PC-9 (cell line): ENCODE data around the gene PCGF3.

Source experiments
- CTCF ChIP-seq: fragments of 200-600 bp; sonication (generic); conservative IDR thresholded peaks from 2 replicates; pipeline ENCODE4 v1.6.1; 2017; ENCODE audit warnings: mixed run types, antibody characterized with exemption, mild to moderate bottlenecking, moderate library complexity
- EZH2 ChIP-seq: fragments of 200-600 bp; sonication (generic); IDR thresholded peaks from 2 replicates; pipeline ENCODE4 v1.8.0; 2017; ENCODE audit warnings: antibody characterized with exemption, low read depth

- TF ChIP-seq CTCF (no peak), EZH2 (no peak)
These were observed 28.4 kb downstream of the PCGF3 start for GRCh38 chr4:734075-734474.
